Heart left ventricle (tissue), 16 donors: ENCODE data around the gene CHSY3. TPM values are rescaled to one million over a fixed set of nuclear protein-coding genes. Genes with fewer than 3 reads are reported as not detected.

Experiments
- ATAC-seq, 4 donors: fragments of 200-7000 bp; cut with Tn5 transposase; one replicate each; pipeline ENCODE4 v1.9.1; 2020 to 2022; ENCODE audit warnings: moderate library complexity in 4 of 4, mild to moderate bottlenecking in 3 of 4, moderate number of reproducible peaks in 1 of 4
- DNase-seq, 5 donors: peaks; one replicate each; pipeline ENCODE4 v3.0.0-alpha.2; 2020
- H3K27ac ChIP-seq, 12 donors: fragments of 200-600 bp; sonication (generic) in 4 of 12; one replicate each; pipeline versions ENCODE4 v1.5.0 to v1.8.0; 2016 to 2022; ENCODE audit warnings: mild to moderate bottlenecking in 2 of 12
- H3K27me3 ChIP-seq, 9 donors: fragments of 200-600 bp; sonication (generic) in 2 of 9; one replicate each; pipeline versions ENCODE4 v1.5.1 to v1.8.0; 2016 to 2022; ENCODE audit warnings: mild to moderate bottlenecking in 3 of 9
- H3K36me3 ChIP-seq, 9 donors: fragments of 200-600 bp; sonication (generic) in 2 of 9; one replicate each; pipeline versions ENCODE4 v1.5.0 to v1.8.0; 2018 to 2022; ENCODE audit warnings: mild to moderate bottlenecking in 2 of 9
- H3K4me1 ChIP-seq, 12 donors: fragments of 200-600 bp; sonication (generic) in 4 of 12; one replicate each; pipeline versions ENCODE4 v1.5.0 to v1.8.0; 2016 to 2022; ENCODE audit warnings: mild to moderate bottlenecking in 3 of 12
- H3K4me3 ChIP-seq, 12 donors: fragments of 200-600 bp; sonication (generic) in 4 of 12; one replicate each; pipeline versions ENCODE4 v1.5.0 to v1.8.0; 2017 to 2022; ENCODE audit warnings: mild to moderate bottlenecking in 9 of 12, moderate library complexity in 4 of 12
- H3K9me3 ChIP-seq, 12 donors: fragments of 200-600 bp; sonication (generic) in 4 of 12; one replicate each; pipeline versions ENCODE4 v1.5.0 to v1.8.0; 2016 to 2022; ENCODE audit warnings: mild to moderate bottlenecking in 1 of 12
- CTCF ChIP-seq, 12 donors: fragments of 200-600 bp; sonication (generic) in 4 of 12; IDR thresholded peaks; one replicate each; pipeline versions ENCODE4 v1.5.0 to v1.8.0; 2018 to 2022; ENCODE audit warnings: antibody characterized with exemption in 12 of 12, mild to moderate bottlenecking in 5 of 12
- POLR2A ChIP-seq, 2 donors: fragments of 450-650 bp; IDR thresholded peaks; one replicate each; pipeline ENCODE4 v1.6.1; 2017; ENCODE audit warnings: antibody characterized with exemption in 2 of 2, mild to moderate bottlenecking in 2 of 2, moderate library complexity in 2 of 2
- WGBS, 4 donors: extraction: QIAGEN DNeasy Blood & Tissue Kit in 2 of 4; methylation state at CpG; one replicate each; pipeline versions ENCODE4 v1.1.5 to v1.1.7; 2013 to 2018; 5-methylcytosine and 5-hydroxymethylcytosine counted together
- intact Hi-C, 10 donors: fragments of 100-400 bp; cut with DNase I; formaldehyde crosslinking; loops; one replicate each; pipeline versions ENCODE4 v1.11.1 to v1.14.2; 2022
- polyA plus RNA-seq, 2 donors: library from polyadenylated mRNA; stranded (reverse); fragments of 200-250 nt; gene quantifications; one replicate each; pipeline ENCODE4 v1.2.3, GENCODE V29; 2013
- total RNA-seq, 9 donors: library from RNA; depleted of rRNA in 2 of 9; stranded (reverse); fragments of >200 nt in 2 of 9; fragmentation: NEBNext Ultra II Directional in 3 of 9; extraction: Animal tissue kit (Norgen Biotek cat#: 25700) in 3 of 9; gene quantifications; one replicate each; pipeline versions ENCODE4 v1.1.0 to v1.2.4, GENCODE V29; 2016 to 2023
- donor health status: ischemic (EF 13 %, LVEDD 7.1; RV severe dilation, severe dysfunction).
- donor health status: healthy with polysubstance abuse.
- donor health status: DM: no; HTN: yes; CAD: no.
- donor health status: DM: no; HTN: no; CAD: no.
- donor health status: ischemic (EF 25% LVEDD 6.9; RV normal size, moderate dysfunction).
- donor health status: ischemic (EF 25% LVEDD 5.7; RV mildly dilated, moderate dysfunction).
- donor health status: healthy.
- donor health status: DM: yes; HTN: yes; CAD: no.
- donor health status: ischemic (EF 35%, LVEDD 5.7; RV mildly dilated, moderate dysfunction).
- donor health status: nonischemic (EF 11% LVEDD 7.7; RV severe dilation, severe dysfunction).
- donor health status: DM: yes; HTN: yes; CAD: no.
- donor health status: PGD.
- donor health status: ischemic (EF 29% LVEDD 5.4; RV normal size, mild dysfunction).
- donor health status: nonischemic (EF 23%, LVEDD 6.1; RV moderate dilation, normal function).

Gene CHSY3
- total and polyA plus RNA-seq, 11 donors: 0.04 to 2.9 (median 1.0) TPM

- no peak for ATAC-seq
- intact Hi-C loops: no loop called here
- TF ChIP-seq POLR2A (IDR thresholded peaks at IDR 0.05): no peak
- no peak for TF ChIP-seq CTCF (IDR thresholded peaks at IDR 0.05)
These were observed 188.7 kb downstream of the CHSY3 start for GRCh38 chr5:130092991-130093390.

GRCh38 chr5:130096483-130096882 is 192.2 kb downstream of the CHSY3 start:
- Histone ChIP-seq H3K4me3 (no peak overlapping the region), H3K4me1 (no peaks in the 10 kb centered on the region), H3K36me3 (no peaks in the 10 kb centered on the region), H3K27me3 (no peaks in the 10 kb centered on the region), H3K27ac (no peak overlapping the region), H3K9me3 (peaks cover 0 to 11% (median 0%) of the 10 kb centered on the region in 12 donors)
- DNase-seq (no peak), ATAC-seq (no peak)
- 70 to 98% (median 97%) methylated on average over 2 of the region's 2 CpGs for WGBS, 4 donors
- TF ChIP-seq POLR2A (IDR thresholded peaks at IDR 0.05) (no peak), CTCF (IDR thresholded peaks at IDR 0.05) (no peak)
- intact Hi-C loops: no loop called here

More at GRCh38 chr5:130092991-130093390, 188.7 kb downstream of the CHSY3 start:
- H3K27me3 ChIP-seq: no peaks in the 10 kb centered on the region
- H3K36me3 ChIP-seq: no peaks in the 10 kb centered on the region
- H3K4me1 ChIP-seq: peaks cover 0 to 5% (median 0%) of the 10 kb centered on the region in 12 donors
- no peak for DNase-seq
- no peak overlapping the region for H3K27ac ChIP-seq
- H3K9me3 ChIP-seq: peaks cover 0 to 11% (median 0%) of the 10 kb centered on the region in 12 donors
- no peak overlapping the region for H3K4me3 ChIP-seq

GRCh38 chr5:130099008-130099407 is 194.7 kb downstream of the CHSY3 start:
- Histone ChIP-seq H3K27ac (no peak overlapping the region), H3K4me3 (no peak overlapping the region), H3K9me3 (no peaks in the 10 kb centered on the region), H3K36me3 (no peaks in the 10 kb centered on the region), H3K27me3 (no peaks in the 10 kb centered on the region), H3K4me1 (no peaks in the 10 kb centered on the region)
- 54 to 74% (median 67%) methylated on average over 2 of the region's 2 CpGs for WGBS, 4 donors
- intact Hi-C loops: no loop called here
- ATAC-seq: no peak
- DNase-seq: no peak
- no peak for TF ChIP-seq CTCF (IDR thresholded peaks at IDR 0.05)
- TF ChIP-seq POLR2A (IDR thresholded peaks at IDR 0.05): no peak

- no peak for DNase-seq
- Histone ChIP-seq H3K27me3 (no peaks in the 10 kb centered on the region), H3K9me3 (no peaks in the 10 kb centered on the region), H3K4me1 (no peaks in the 10 kb centered on the region), H3K4me3 (no peak overlapping the region), H3K27ac (no peak overlapping the region), H3K36me3 (no peaks in the 10 kb centered on the region)
- TF ChIP-seq POLR2A (IDR thresholded peaks at IDR 0.05) (no peak), CTCF (IDR thresholded peaks at IDR 0.05) (no peak)
- ATAC-seq: no peak
- WGBS, 4 donors: 80 to 86% (median 83%) methylated on average over 3 of the region's 3 CpGs
- intact Hi-C loops: no loop called here
These were observed 198.1 kb downstream of the CHSY3 start for GRCh38 chr5:130102375-130102774.
